ENCODE measurements around the gene S100A6.

GRCh38 chr1:153494976-153495535 is 40.7 kb downstream of the S100A6 start:
- TF ChIP-seq POLR2A (IDR thresholded peaks at IDR 0.05; ENCODE audit: low read length) (no peak), GATA1 (IDR thresholded peaks at IDR 0.05; ENCODE audit: low read depth, low read length) (no peak)

All from erythroblast (primary cell).